Renal pelvis (tissue), 4 donors: ENCODE results near the gene CHST2. TPM values are rescaled to one million over a fixed set of nuclear protein-coding genes. Genes with fewer than 3 reads are reported as not detected.

ENCODE experiments used
- DNase-seq: peaks from one replicate; pipeline ENCODE4 v3.0.0-alpha.2; 2013
- polyA plus RNA-seq, 3 donors: library from polyadenylated mRNA; unstranded; fragments of 120-200 nt; gene quantifications; one replicate each; pipeline ENCODE4 v1.2.1, GENCODE V29; 2013; ENCODE audit not compliant: insufficient read length in 3 of 3

Gene CHST2
- polyA plus RNA-seq, 3 donors = 23.7 to 39.3 (median 27.4) TPM

GRCh38 chr3:143124601-143125520, 5.3 kb downstream of the CHST2 start:
- DNase-seq = no peak

GRCh38 chr3:143127801-143128200, 8.2 kb downstream of the CHST2 start:
- no peak for DNase-seq

GRCh38 chr3:143128227-143128955, 8.8 kb downstream of the CHST2 start:
- DNase-seq = no peak

- DNase-seq = no peak
Measured at GRCh38 chr3:143132246-143132980, 12.8 kb downstream of the CHST2 start.

GRCh38 chr3:143134471-143134870, 14.9 kb downstream of the CHST2 start:
- no peak for DNase-seq

GRCh38 chr3:143135150-143135549, 15.6 kb downstream of the CHST2 start:
- DNase-seq = no peak

GRCh38 chr3:143137435-143138036, 18.0 kb downstream of the CHST2 start:
- DNase-seq = no peak

- no peak for DNase-seq
Measured at GRCh38 chr3:143138953-143139352, 19.4 kb downstream of the CHST2 start.

- no peak for DNase-seq
Measured at GRCh38 chr3:143139762-143140161, 20.2 kb downstream of the CHST2 start.

GRCh38 chr3:143140550-143140949, 21.0 kb downstream of the CHST2 start:
- DNase-seq = no peak

- no peak for DNase-seq
Measured at GRCh38 chr3:143142354-143142753, 22.8 kb downstream of the CHST2 start.

- DNase-seq = peak; percentile 59
Measured at GRCh38 chr3:143145906-143146305, 26.3 kb downstream of the CHST2 start.

- DNase-seq = no peak
Measured at GRCh38 chr3:143146486-143147274, 27.1 kb downstream of the CHST2 start.

GRCh38 chr3:143147707-143148106, 28.1 kb downstream of the CHST2 start:
- no peak for DNase-seq

GRCh38 chr3:143150071-143150470, 30.5 kb downstream of the CHST2 start:
- DNase-seq = no peak

GRCh38 chr3:143151004-143151731, 31.6 kb downstream of the CHST2 start:
- no peak for DNase-seq

- no peak for DNase-seq
Measured at GRCh38 chr3:143152043-143152442, 32.5 kb downstream of the CHST2 start.

GRCh38 chr3:143155756-143156155, 36.2 kb downstream of the CHST2 start:
- no peak for DNase-seq

- no peak for DNase-seq
Measured at GRCh38 chr3:143158014-143158988, 38.7 kb downstream of the CHST2 start.
